Colon (tissue), 2 donors: ENCODE data around the gene PLCB2.

Experiments
- FAIRE-seq: peaks from 2 replicates; lab custom pipeline; 2012; peaks lifted over from hg19 to GRCh38; lab: Jason Lieb, UNC
- donor health status: control.
- donor health status: control.

The PLCB2 gene

GRCh38 chr15:40271685-40272484, 35.9 kb downstream of the PLCB2 start:
- no peak for FAIRE-seq

GRCh38 chr15:40270246-40270995, 37.3 kb downstream of the PLCB2 start:
- no peak for FAIRE-seq

- FAIRE-seq = no peak
These were observed 38.1 kb downstream of the PLCB2 start for GRCh38 chr15:40269604-40270003.

- FAIRE-seq = no peak
These were observed 40.1 kb downstream of the PLCB2 start for GRCh38 chr15:40267670-40268069.

- no peak for FAIRE-seq
These were observed 40.9 kb downstream of the PLCB2 start for GRCh38 chr15:40266828-40267304.

- no peak for FAIRE-seq
These were observed 41.9 kb downstream of the PLCB2 start for GRCh38 chr15:40265875-40266274.

- FAIRE-seq = no peak
These were observed 42.4 kb downstream of the PLCB2 start for GRCh38 chr15:40265355-40265754.

GRCh38 chr15:40264321-40265153, 43.2 kb downstream of the PLCB2 start:
- no peak for FAIRE-seq

- no peak for FAIRE-seq
These were observed 44.5 kb downstream of the PLCB2 start for GRCh38 chr15:40263024-40263754.

GRCh38 chr15:40259021-40259420, 48.7 kb downstream of the PLCB2 start:
- no peak for FAIRE-seq

- FAIRE-seq = no peak
These were observed 49.2 kb downstream of the PLCB2 start for GRCh38 chr15:40258544-40258943.

GRCh38 chr15:40257656-40258450, 49.9 kb downstream of the PLCB2 start:
- FAIRE-seq = no peak

GRCh38 chr15:40256638-40257235, 51.0 kb downstream of the PLCB2 start:
- FAIRE-seq = no peak

GRCh38 chr15:40255033-40255432, 52.7 kb downstream of the PLCB2 start:
- no peak for FAIRE-seq

GRCh38 chr15:40254452-40254851, 53.3 kb downstream of the PLCB2 start:
- no peak for FAIRE-seq

GRCh38 chr15:40253167-40253790, 54.5 kb downstream of the PLCB2 start:
- no peak for FAIRE-seq

GRCh38 chr15:40252438-40253166, 55.1 kb downstream of the PLCB2 start:
- no peak for FAIRE-seq

- FAIRE-seq = no peak
These were observed 55.6 kb downstream of the PLCB2 start for GRCh38 chr15:40252141-40252437.

GRCh38 chr15:40251486-40252140, 56.1 kb downstream of the PLCB2 start:
- no peak for FAIRE-seq
